Left renal cortex interstitium (tissue), 4 donors: ENCODE measurements around the gene GANAB. TPM values are rescaled to one million over a fixed set of nuclear protein-coding genes. Genes with fewer than 3 reads are reported as not detected.

ENCODE experiments used
- DNase-seq, 4 donors: peaks; one replicate each; pipeline ENCODE4 v3.0.0-alpha.2; 2013; ENCODE audit warnings: low read depth in 4 of 4, low spot score in 2 of 4, missing footprints in 1 of 4
- polyA plus RNA-seq, 4 donors: library from polyadenylated mRNA; unstranded; fragments of 120-200 nt; gene quantifications; one replicate each; pipeline ENCODE4 v1.2.1, GENCODE V29; 2013; ENCODE audit not compliant: insufficient read length in 4 of 4

Gene GANAB
- polyA plus RNA-seq, 4 donors: 373 to 393 (median 382) TPM

GRCh38 chr11:62578541-62578940 lies 67.9 kb downstream of the GANAB start:
- no peak for DNase-seq

- no peak for DNase-seq
Observed at GRCh38 chr11:62577046-62577714, 69.2 kb downstream of the GANAB start.

GRCh38 chr11:62575837-62576236 lies 70.6 kb downstream of the GANAB start:
- no peak for DNase-seq

GRCh38 chr11:62575156-62575555 lies 71.3 kb downstream of the GANAB start:
- no peak for DNase-seq

Other genes with a start within 250 kb of the GANAB start
- not detected for gene SCGB1A1, start 227.6 kb downstream of the GANAB start, polyA plus RNA-seq
- gene AHNAK, start 99.8 kb downstream of the GANAB start, polyA plus RNA-seq: 100 to 1,000 TPM; 182 to 215 (median 196) TPM
- gene EEF1G, start 72.7 kb downstream of the GANAB start, polyA plus RNA-seq: 1,000 to 10,000 TPM; 2,022 to 2,343 (median 2,282) TPM
- gene TUT1, start 55.1 kb downstream of the GANAB start, polyA plus RNA-seq: 10 to 100 TPM; 19.7 to 28.5 (median 22.7) TPM
- 10 to 100 TPM; 86.4 to 99.3 (median 90.3) TPM for gene MTA2, start 44.7 kb downstream of the GANAB start, polyA plus RNA-seq
- gene EML3, start 33.8 kb downstream of the GANAB start, polyA plus RNA-seq: 10 to 100 TPM; 25.9 to 46.8 (median 41.2) TPM
- gene ROM1, start 33.4 kb downstream of the GANAB start, polyA plus RNA-seq: 1 to 10 TPM; 2.8 to 4.8 (median 4.0) TPM
- 10 to 100 TPM; 21.3 to 44.9 (median 41.3) TPM for gene B3GAT3, start 24.6 kb downstream of the GANAB start, polyA plus RNA-seq
- gene INTS5, start 6.7 kb upstream of the GANAB start, polyA plus RNA-seq: 10 to 100 TPM; 18.3 to 23.9 (median 21.8) TPM
- 10 to 100 TPM; 49.4 to 63.8 (median 57.8) TPM for gene C11orf98, start 18.6 kb upstream of the GANAB start, polyA plus RNA-seq
- 1 to 10 TPM; 3.9 to 8.9 (median 6.2) TPM for gene CSKMT, start 18.7 kb upstream of the GANAB start, polyA plus RNA-seq
- gene UQCC3, start 25.1 kb upstream of the GANAB start, polyA plus RNA-seq: 10 to 100 TPM in 2 of 4 donors, 1 to 10 TPM in 2; 7.7 to 13.9 (median 11.1) TPM
- gene LBHD1, start 25.7 kb upstream of the GANAB start, polyA plus RNA-seq: 10 to 100 TPM in 1 of 4 donors, 1 to 10 TPM in 3; 5.3 to 12.9 (median 9.0) TPM
- gene UBXN1, start 32.5 kb upstream of the GANAB start, polyA plus RNA-seq: 100 to 1,000 TPM; 151 to 187 (median 174) TPM
- 1 to 10 TPM in 3 of 4 donors, under 1 TPM in 1; 0.99 to 1.3 (median 1.1) TPM for gene LRRN4CL, start 42.9 kb upstream of the GANAB start, polyA plus RNA-seq
- 10 to 100 TPM; 64.2 to 81.1 (median 72.0) TPM for gene BSCL2, start 60.8 kb upstream of the GANAB start, polyA plus RNA-seq
- 1 to 10 TPM; 1.4 to 3.8 (median 2.4) TPM for gene GNG3, start 61.1 kb upstream of the GANAB start, polyA plus RNA-seq
- 10 to 100 TPM; 75.9 to 91.8 (median 81.6) TPM for gene HNRNPUL2, start 80.8 kb upstream of the GANAB start, polyA plus RNA-seq
- gene TTC9C, start 81.9 kb upstream of the GANAB start, polyA plus RNA-seq: 10 to 100 TPM; 35.7 to 47.7 (median 42.8) TPM
- gene ZBTB3, start 107.5 kb upstream of the GANAB start, polyA plus RNA-seq: 1 to 10 TPM; 8.0 to 9.6 (median 8.5) TPM
- gene POLR2G, start 115.0 kb upstream of the GANAB start, polyA plus RNA-seq: 100 to 1,000 TPM; 132 to 173 (median 146) TPM
- 10 to 100 TPM; 27.5 to 40.2 (median 37.2) TPM for gene TAF6L, start 124.8 kb upstream of the GANAB start, polyA plus RNA-seq
- gene TMEM179B, start 140.8 kb upstream of the GANAB start, polyA plus RNA-seq: 10 to 100 TPM; 65.7 to 71.3 (median 67.2) TPM
- gene TMEM223, start 145.4 kb upstream of the GANAB start, polyA plus RNA-seq: 10 to 100 TPM; 25.2 to 36.2 (median 29.6) TPM
- gene NXF1, start 158.8 kb upstream of the GANAB start, polyA plus RNA-seq: 100 to 1,000 TPM; 108 to 134 (median 119) TPM
- 10 to 100 TPM; 53.8 to 61.9 (median 56.1) TPM for gene STX5, start 185.4 kb upstream of the GANAB start, polyA plus RNA-seq
- under 1 TPM in 1 of 4 donors, not detected in 3; 0.33 TPM for gene TEX54, start 186.2 kb upstream of the GANAB start, polyA plus RNA-seq
- gene WDR74, start 193.0 kb upstream of the GANAB start, polyA plus RNA-seq: 10 to 100 TPM; 34.0 to 50.7 (median 46.2) TPM
- 100 to 1,000 TPM; 159 to 219 (median 183) TPM for gene SLC3A2, start 234.3 kb upstream of the GANAB start, polyA plus RNA-seq